GM18505 (cell line): ENCODE measurements around the gene LRRC10.

Source experiments
- ATAC-seq: cut with Tn5 transposase; IDR thresholded peaks from one replicate; pipeline ENCODE4 v1.9.1; 2021; ENCODE audit not compliant: unreplicated experiment
- POLR2A ChIP-seq: IDR thresholded peaks from 4 replicates; pipeline ENCODE4 v1.6.1; 2011; ENCODE audit warnings: borderline replicate concordance; ENCODE audit not compliant: insufficient read depth, insufficient read length; ENCODE audit errors: extremely low read depth

The LRRC10 gene

GRCh38 chr12:69610729-69611128 lies at the start of gene LRRC10:
Gene LRRC10 (minus strand): TSS chr12:69610907. CDS start chr12:69610838, 69 bp downstream.
- no peak for TF ChIP-seq POLR2A
- no peak for ATAC-seq

- no peak for ATAC-seq
- TF ChIP-seq POLR2A: no peak
These were observed 49.6 kb upstream of the LRRC10 start for GRCh38 chr12:69660164-69660863.

- TF ChIP-seq POLR2A: no peak
- no peak for ATAC-seq
These were observed 47.5 kb upstream of the LRRC10 start for GRCh38 chr12:69658203-69658602.

- no peak for ATAC-seq
These were observed 46.9 kb upstream of the LRRC10 start for GRCh38 chr12:69657376-69658137.

DNA sequence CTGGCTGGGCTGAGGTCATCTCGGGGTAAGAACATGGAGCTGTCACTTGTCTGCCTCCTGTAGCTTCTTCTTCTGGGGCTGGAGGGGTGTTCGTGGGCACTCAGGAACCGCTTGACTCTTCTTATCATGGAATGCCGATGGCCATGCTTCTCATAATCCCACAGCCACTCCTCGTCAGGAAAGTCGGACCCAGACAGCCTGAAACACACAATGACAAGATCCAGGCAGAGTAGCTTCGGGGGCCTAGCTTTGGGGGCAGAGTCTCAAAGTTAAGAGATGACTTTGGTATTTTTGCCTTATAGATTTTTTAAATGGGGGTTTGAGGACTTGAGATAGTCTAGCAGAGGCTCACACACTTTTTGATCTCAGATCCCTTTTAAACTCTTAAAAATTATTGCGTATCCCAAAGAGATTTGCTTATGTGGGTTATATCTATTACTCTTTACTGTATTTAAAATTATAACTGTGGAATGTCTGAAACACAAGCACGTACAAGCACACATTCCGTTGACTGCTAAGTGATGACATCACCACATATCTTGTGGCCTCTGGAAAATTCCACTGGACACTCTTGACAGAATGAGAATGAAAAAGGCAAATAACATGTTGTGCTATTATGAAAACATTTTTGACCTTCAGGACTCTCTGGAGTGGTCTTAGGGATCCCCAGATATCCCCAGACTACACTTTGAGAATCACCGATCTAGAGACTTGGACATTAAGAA lies 45.1 kb upstream of the LRRC10 start:
- ATAC-seq: no peak
- TF ChIP-seq POLR2A: no peak

More at GRCh38 chr12:69657376-69658137, 46.9 kb upstream of the LRRC10 start:
- TF ChIP-seq POLR2A: no peak

DNA sequence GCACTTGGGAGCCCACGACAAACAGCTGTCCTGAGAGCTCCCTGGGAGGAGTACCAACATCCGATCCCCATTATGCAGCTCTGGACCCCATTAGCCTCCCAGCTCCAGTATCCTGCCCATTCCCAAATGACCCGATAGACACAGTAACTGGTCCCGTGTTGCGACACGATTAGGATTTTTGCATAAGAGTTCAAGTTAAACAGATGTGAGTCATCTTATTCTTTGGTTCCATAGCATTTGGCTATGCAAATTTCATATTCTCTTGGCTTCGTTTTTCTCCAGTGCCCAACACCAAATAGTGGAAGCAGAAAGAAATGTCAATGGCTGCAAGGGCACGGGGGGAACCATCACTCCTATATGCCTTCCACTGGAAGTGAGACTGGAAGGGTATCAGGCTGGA lies 43.0 kb upstream of the LRRC10 start:
- TF ChIP-seq POLR2A: no peak
- ATAC-seq: no peak

GRCh38 chr12:69651922-69652321 lies 41.2 kb upstream of the LRRC10 start:
- TF ChIP-seq POLR2A: no peak
- ATAC-seq: no peak

- no peak for TF ChIP-seq POLR2A
- ATAC-seq: no peak
These were observed 38.8 kb upstream of the LRRC10 start for GRCh38 chr12:69649529-69649928.

- ATAC-seq: no peak
These were observed 37.8 kb upstream of the LRRC10 start for GRCh38 chr12:69648476-69648875.

GRCh38 chr12:69647178-69647577 lies 36.5 kb upstream of the LRRC10 start:
- no peak for ATAC-seq
- no peak for TF ChIP-seq POLR2A

More at GRCh38 chr12:69648476-69648875, 37.8 kb upstream of the LRRC10 start:
- TF ChIP-seq POLR2A: no peak

DNA sequence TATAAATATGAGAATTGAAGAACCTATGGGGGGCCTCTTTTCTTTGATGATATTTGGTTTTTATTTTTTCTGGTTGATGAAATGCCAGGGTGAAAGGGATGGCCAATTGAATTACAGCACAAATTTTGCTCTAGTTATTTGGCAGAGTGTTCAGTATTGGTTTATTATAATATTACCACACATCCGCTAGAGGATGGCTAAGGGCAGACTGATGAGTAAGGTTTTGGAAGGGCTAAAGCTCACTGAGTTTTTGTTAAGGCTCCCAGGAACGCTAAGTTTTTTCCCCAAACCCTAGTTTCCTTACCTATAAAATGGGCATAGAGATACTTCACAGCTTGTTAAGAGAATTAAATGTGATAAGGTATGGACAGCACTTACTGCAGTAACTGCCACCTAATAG lies 34.3 kb upstream of the LRRC10 start:
- no peak for TF ChIP-seq POLR2A
- no peak for ATAC-seq

GRCh38 chr12:69644511-69644910 lies 33.8 kb upstream of the LRRC10 start:
- no peak for ATAC-seq
- no peak for TF ChIP-seq POLR2A

DNA sequence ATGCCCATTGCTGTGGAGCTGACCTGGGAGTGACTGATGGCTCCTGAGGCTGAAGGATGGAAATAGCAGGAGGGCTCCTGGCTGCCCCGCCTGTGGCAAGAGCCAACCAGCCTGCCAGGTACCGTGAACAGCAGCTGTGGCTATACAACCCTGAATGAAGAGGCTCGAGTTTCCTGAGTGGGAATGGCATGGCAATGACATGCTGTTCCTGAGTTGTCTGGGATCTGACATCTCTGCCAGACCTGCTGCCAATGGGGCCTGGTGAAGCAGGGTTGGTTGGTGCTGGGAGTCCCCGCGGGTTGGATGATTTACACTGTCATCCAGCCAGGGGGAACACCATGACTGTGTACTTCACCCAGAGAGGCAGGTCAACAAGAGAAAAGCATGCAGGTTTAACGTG lies 31.8 kb upstream of the LRRC10 start:
- TF ChIP-seq POLR2A: no peak
- no peak for ATAC-seq
